Transverse colon (tissue), 3 donors: ENCODE measurements around the gene CLMN.

Source experiments
- EP300 ChIP-seq: sonication (generic); formaldehyde crosslinking; IDR thresholded peaks from one replicate; pipeline ENCODE4 v1.6.1; 2017; ENCODE audit warnings: antibody characterized with exemption, low read depth
- POLR2A ChIP-seq: fragments of 450-650 bp; IDR thresholded peaks from one replicate; pipeline ENCODE4 v1.6.1; 2016; ENCODE audit warnings: antibody characterized with exemption, mild to moderate bottlenecking, moderate library complexity
- TF ChIP-seq, protein P1 (sequence below), 5 experiments: fragments of 200-600 bp in 3 of 5; fragments of 450-650 bp in 2 of 5; sonication (generic) in 3 of 5; IDR thresholded peaks; 1 replicate in 2 of 5; 2 replicates in 3 of 5; pipeline ENCODE4 v1.5.1; 2016 to 2017; ENCODE audit warnings: antibody characterized with exemption in 5 of 5, inconsistent platforms in 3 of 5, mild to moderate bottlenecking in 2 of 5, moderate library complexity in 1 of 5

DNA sequence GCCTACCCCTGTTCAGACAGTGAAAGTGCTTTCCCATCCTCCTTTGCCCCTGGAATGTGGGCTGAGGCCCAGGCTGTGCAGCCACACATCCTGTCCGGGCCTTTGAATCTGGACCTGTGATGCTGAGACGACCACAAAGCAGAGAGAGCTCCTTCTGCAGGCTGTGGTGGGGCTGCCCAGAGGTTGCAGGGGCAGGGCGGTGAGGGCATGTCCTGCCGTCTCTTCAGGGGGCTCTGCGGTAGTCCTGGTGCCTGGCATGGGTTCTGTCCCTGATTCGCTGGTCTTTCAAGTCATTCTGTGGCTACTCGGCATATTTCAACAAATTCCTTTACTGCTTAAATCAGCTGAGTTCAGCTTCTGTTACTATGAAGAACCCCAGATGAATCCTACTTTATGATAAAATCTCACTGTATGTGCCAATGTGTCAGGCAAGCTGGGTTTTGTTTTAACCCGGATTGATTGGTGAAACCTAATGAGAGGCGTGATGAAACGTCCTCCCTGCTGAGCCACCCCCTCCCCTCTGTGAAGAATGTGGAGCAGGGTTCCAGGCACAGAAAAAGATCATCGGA lies 99.0 kb downstream of the CLMN start:
- TF ChIP-seq, protein P1, sequence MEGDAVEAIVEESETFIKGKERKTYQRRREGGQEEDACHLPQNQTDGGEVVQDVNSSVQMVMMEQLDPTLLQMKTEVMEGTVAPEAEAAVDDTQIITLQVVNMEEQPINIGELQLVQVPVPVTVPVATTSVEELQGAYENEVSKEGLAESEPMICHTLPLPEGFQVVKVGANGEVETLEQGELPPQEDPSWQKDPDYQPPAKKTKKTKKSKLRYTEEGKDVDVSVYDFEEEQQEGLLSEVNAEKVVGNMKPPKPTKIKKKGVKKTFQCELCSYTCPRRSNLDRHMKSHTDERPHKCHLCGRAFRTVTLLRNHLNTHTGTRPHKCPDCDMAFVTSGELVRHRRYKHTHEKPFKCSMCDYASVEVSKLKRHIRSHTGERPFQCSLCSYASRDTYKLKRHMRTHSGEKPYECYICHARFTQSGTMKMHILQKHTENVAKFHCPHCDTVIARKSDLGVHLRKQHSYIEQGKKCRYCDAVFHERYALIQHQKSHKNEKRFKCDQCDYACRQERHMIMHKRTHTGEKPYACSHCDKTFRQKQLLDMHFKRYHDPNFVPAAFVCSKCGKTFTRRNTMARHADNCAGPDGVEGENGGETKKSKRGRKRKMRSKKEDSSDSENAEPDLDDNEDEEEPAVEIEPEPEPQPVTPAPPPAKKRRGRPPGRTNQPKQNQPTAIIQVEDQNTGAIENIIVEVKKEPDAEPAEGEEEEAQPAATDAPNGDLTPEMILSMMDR (IDR thresholded peaks at IDR 0.05): no peak
- TF ChIP-seq POLR2A: no peak
- TF ChIP-seq EP300: no peak
